Prostate gland (tissue), 2 donors: ENCODE data around the gene TRIM24.

ENCODE experiments used
- POLR2AphosphoS5 ChIP-seq: sonication (generic); formaldehyde crosslinking; IDR thresholded peaks from one replicate; pipeline ENCODE4 v1.6.1; 2017; ENCODE audit warnings: antibody characterized with exemption
- TF ChIP-seq, protein P1 (sequence below), 4 experiments: fragments of 200-600 bp in 2 of 4; fragments of 450-650 bp in 2 of 4; sonication (generic) in 2 of 4; IDR thresholded peaks; 1 replicate in 3 of 4; 2 replicates in 1 of 4; pipeline ENCODE4 v1.5.1; 2016 to 2019; ENCODE audit warnings: antibody characterized with exemption in 4 of 4, mild to moderate bottlenecking in 2 of 4, moderate library complexity in 2 of 4

DNA sequence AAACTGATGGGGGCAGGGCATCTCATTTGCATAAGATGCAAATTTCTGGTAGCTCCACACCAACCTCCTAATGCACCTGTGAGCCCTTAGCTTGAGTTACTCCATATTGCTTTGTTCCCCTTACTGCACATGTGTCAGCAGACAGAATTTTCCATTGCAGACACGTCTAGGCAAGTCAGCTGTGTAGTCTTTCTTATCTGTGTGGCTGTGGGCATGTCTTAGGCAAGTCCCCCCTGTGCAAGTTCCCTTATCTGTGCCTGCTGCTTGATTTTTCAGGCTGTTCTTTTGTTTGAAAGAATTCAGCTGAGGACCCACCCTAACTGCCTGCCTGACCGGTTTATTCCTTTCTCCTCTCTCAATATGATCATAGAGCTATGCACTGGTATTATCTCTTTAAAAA is 28.5 kb upstream of the TRIM24 start:
- TF ChIP-seq, protein P1, sequence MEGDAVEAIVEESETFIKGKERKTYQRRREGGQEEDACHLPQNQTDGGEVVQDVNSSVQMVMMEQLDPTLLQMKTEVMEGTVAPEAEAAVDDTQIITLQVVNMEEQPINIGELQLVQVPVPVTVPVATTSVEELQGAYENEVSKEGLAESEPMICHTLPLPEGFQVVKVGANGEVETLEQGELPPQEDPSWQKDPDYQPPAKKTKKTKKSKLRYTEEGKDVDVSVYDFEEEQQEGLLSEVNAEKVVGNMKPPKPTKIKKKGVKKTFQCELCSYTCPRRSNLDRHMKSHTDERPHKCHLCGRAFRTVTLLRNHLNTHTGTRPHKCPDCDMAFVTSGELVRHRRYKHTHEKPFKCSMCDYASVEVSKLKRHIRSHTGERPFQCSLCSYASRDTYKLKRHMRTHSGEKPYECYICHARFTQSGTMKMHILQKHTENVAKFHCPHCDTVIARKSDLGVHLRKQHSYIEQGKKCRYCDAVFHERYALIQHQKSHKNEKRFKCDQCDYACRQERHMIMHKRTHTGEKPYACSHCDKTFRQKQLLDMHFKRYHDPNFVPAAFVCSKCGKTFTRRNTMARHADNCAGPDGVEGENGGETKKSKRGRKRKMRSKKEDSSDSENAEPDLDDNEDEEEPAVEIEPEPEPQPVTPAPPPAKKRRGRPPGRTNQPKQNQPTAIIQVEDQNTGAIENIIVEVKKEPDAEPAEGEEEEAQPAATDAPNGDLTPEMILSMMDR (IDR thresholded peaks at IDR 0.05) = no peak
- TF ChIP-seq POLR2AphosphoS5 = no peak
